ENCODE results near the gene MAEA. TPM values are rescaled to one million over a fixed set of nuclear protein-coding genes. Genes with fewer than 3 reads are reported as not detected.

Gene MAEA
- total and polyA plus RNA-seq, 2 experiments from 2014 or later: 49.8 to 99.0 TPM

DNA sequence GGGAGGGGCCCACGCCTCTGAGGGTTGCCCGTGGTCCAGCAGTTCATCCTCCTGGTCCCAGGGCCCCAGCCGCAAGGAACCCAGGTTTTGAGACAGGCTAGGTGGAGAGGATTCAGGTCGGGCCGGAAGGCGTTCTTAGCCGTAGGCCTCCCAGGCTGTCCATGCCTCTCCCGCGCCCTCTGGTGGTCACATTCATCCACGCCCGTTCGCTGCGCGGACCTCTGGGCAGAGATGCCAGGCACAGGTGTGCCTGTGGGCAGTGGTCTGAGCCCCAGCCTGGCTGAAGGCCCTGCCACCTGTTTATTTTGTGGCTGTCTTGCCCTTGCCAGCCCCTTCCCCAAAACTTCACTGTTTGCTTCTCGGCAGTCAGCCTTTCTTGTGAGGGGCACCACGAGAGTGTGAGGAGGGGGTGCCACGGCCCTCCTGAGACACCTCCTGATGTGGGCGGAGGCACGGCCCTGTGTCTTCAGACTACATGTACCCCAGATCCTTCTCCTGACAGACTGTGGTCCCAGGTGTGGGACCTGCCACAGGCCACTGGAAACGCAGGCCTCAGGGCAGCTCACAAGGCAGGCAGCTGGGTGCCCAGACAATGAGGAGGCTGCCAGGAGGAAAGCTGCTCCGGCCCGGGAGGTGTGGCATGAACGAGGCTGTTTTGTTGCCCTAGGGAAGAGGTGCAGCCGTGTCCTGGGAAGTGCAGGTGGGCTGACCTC, 62.3 kb downstream of the MAEA start:
- Mint-ChIP-seq H3K27me3 (ENCODE audit: insufficient read depth, low read depth, poor library complexity) (peaks cover 16% of the 10 kb centered on the region), H3K4me1 (peaks cover 13% of the 10 kb centered on the region), H3K27ac (no peak overlapping the region), H3K9me3 (no peaks in the 10 kb centered on the region), H3K36me3 (ENCODE audit: low read depth) (peaks cover 25% of the 10 kb centered on the region), H3K4me3 (no peak overlapping the region)
- H3K9me2 ChIP-seq (ENCODE audit: insufficient read depth): no peaks in the 10 kb centered on the region
- ATAC-seq (peak; percentile 51), DNase-seq (ENCODE audit: low spot score) (peak; percentile 96)
- H3K27me3 ChIP-seq (ENCODE audit: insufficient read depth): no peaks in the 10 kb centered on the region
- no peak overlapping the region for H3K4me2 ChIP-seq
- H3F3A ChIP-seq (replicated peaks; ENCODE audit: low read depth): no peaks in the 10 kb centered on the region; the same call in 1 of the 2 replicates
- H2AFZ ChIP-seq: no peak overlapping the region
- no peak overlapping the region for H3K4me3 ChIP-seq
- H3K4me1 ChIP-seq (ENCODE audit: insufficient read depth): peaks cover 8% of the 10 kb centered on the region
- H3K27ac ChIP-seq (ENCODE audit: low read depth): no peak overlapping the region
- no peaks in the 10 kb centered on the region for H3K36me3 ChIP-seq (ENCODE audit: insufficient read depth)
- no peaks in the 10 kb centered on the region; the same call in 1 of the 2 replicates for H3K79me2 ChIP-seq (replicated peaks; ENCODE audit: insufficient read depth)
- H4K20me1 ChIP-seq (replicated peaks; ENCODE audit: insufficient read depth): 0 out of 2 replicates have a peak, but pooled peaks cover 3% of the 10 kb centered on the region
- TF ChIP-seq ZNF114 (CRISPR knock-in tag; IDR thresholded peaks at IDR 0.05): no peak
- TF ChIP-seq, protein P1, sequence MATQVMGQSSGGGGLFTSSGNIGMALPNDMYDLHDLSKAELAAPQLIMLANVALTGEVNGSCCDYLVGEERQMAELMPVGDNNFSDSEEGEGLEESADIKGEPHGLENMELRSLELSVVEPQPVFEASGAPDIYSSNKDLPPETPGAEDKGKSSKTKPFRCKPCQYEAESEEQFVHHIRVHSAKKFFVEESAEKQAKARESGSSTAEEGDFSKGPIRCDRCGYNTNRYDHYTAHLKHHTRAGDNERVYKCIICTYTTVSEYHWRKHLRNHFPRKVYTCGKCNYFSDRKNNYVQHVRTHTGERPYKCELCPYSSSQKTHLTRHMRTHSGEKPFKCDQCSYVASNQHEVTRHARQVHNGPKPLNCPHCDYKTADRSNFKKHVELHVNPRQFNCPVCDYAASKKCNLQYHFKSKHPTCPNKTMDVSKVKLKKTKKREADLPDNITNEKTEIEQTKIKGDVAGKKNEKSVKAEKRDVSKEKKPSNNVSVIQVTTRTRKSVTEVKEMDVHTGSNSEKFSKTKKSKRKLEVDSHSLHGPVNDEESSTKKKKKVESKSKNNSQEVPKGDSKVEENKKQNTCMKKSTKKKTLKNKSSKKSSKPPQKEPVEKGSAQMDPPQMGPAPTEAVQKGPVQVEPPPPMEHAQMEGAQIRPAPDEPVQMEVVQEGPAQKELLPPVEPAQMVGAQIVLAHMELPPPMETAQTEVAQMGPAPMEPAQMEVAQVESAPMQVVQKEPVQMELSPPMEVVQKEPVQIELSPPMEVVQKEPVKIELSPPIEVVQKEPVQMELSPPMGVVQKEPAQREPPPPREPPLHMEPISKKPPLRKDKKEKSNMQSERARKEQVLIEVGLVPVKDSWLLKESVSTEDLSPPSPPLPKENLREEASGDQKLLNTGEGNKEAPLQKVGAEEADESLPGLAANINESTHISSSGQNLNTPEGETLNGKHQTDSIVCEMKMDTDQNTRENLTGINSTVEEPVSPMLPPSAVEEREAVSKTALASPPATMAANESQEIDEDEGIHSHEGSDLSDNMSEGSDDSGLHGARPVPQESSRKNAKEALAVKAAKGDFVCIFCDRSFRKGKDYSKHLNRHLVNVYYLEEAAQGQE (IDR thresholded peaks at IDR 0.05; ENCODE audit: unreplicated experiment): no peak
- TF ChIP-seq ZNF331 (CRISPR knock-in tag; IDR thresholded peaks at IDR 0.05; ENCODE audit: low read depth): no peak
- TF ChIP-seq JUNB (IDR thresholded peaks at IDR 0.05; ENCODE audit: unreplicated experiment): no peak
- no peak for TF ChIP-seq EZH2phosphoT487 (IDR thresholded peaks at IDR 0.05; ENCODE audit: unreplicated experiment)
- TF ChIP-seq EZH2 (IDR thresholded peaks at IDR 0.05; ENCODE audit: low read depth, unreplicated experiment): no peak
- no peak for TF ChIP-seq STAT1 (IDR thresholded peaks at IDR 0.05; ENCODE audit: unreplicated experiment)
- TF ChIP-seq, protein P2, sequence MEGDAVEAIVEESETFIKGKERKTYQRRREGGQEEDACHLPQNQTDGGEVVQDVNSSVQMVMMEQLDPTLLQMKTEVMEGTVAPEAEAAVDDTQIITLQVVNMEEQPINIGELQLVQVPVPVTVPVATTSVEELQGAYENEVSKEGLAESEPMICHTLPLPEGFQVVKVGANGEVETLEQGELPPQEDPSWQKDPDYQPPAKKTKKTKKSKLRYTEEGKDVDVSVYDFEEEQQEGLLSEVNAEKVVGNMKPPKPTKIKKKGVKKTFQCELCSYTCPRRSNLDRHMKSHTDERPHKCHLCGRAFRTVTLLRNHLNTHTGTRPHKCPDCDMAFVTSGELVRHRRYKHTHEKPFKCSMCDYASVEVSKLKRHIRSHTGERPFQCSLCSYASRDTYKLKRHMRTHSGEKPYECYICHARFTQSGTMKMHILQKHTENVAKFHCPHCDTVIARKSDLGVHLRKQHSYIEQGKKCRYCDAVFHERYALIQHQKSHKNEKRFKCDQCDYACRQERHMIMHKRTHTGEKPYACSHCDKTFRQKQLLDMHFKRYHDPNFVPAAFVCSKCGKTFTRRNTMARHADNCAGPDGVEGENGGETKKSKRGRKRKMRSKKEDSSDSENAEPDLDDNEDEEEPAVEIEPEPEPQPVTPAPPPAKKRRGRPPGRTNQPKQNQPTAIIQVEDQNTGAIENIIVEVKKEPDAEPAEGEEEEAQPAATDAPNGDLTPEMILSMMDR (conservative IDR thresholded peaks at IDR 0.05; ENCODE audit: low read depth in 2 of 2): peak; percentile 81 to 96

DNA sequence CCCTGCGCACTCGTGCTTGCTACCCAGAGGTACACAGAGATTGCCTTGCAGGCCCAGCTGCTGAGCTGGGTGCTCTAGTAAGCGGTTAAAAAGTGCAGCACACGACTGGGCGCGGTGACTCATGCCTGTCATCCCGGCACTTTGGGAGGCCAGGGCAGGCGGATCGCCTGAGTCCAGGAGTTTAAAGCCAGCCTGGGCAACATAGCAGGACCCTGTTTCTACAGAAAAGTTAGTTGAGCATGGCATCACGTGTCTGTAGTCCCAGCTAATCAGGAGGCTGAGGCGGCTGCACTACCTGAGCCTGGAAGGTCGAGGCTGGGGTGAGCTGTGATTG, 62.8 kb downstream of the MAEA start:
- Histone ChIP-seq H3K36me3 (ENCODE audit: insufficient read depth) (no peaks in the 10 kb centered on the region), H3F3A (replicated peaks; ENCODE audit: low read depth) (no peaks in the 10 kb centered on the region; the same call in 1 of the 2 replicates), H4K20me1 (replicated peaks; ENCODE audit: insufficient read depth) (0 out of 2 replicates have a peak, but pooled peaks cover 3% of the 10 kb centered on the region), H3K27ac (ENCODE audit: low read depth) (no peak overlapping the region), H3K79me2 (replicated peaks; ENCODE audit: insufficient read depth) (no peaks in the 10 kb centered on the region; the same call in 1 of the 2 replicates), H3K4me1 (ENCODE audit: insufficient read depth) (peaks cover 8% of the 10 kb centered on the region), H2AFZ (no peak overlapping the region), H3K27me3 (ENCODE audit: insufficient read depth) (no peaks in the 10 kb centered on the region), H3K4me2 (no peak overlapping the region), H3K4me3 (no peak overlapping the region), H3K9me2 (ENCODE audit: insufficient read depth) (no peaks in the 10 kb centered on the region)
- Mint-ChIP-seq H3K27ac (no peak overlapping the region), H3K4me1 (peaks cover 13% of the 10 kb centered on the region), H3K4me3 (no peak overlapping the region), H3K9me3 (no peaks in the 10 kb centered on the region), H3K27me3 (ENCODE audit: insufficient read depth, low read depth, poor library complexity) (peaks cover 14% of the 10 kb centered on the region), H3K36me3 (ENCODE audit: low read depth) (peaks cover 25% of the 10 kb centered on the region)
- no peak for ATAC-seq
- no peak for DNase-seq (ENCODE audit: low spot score)
- TF ChIP-seq, protein P3, sequence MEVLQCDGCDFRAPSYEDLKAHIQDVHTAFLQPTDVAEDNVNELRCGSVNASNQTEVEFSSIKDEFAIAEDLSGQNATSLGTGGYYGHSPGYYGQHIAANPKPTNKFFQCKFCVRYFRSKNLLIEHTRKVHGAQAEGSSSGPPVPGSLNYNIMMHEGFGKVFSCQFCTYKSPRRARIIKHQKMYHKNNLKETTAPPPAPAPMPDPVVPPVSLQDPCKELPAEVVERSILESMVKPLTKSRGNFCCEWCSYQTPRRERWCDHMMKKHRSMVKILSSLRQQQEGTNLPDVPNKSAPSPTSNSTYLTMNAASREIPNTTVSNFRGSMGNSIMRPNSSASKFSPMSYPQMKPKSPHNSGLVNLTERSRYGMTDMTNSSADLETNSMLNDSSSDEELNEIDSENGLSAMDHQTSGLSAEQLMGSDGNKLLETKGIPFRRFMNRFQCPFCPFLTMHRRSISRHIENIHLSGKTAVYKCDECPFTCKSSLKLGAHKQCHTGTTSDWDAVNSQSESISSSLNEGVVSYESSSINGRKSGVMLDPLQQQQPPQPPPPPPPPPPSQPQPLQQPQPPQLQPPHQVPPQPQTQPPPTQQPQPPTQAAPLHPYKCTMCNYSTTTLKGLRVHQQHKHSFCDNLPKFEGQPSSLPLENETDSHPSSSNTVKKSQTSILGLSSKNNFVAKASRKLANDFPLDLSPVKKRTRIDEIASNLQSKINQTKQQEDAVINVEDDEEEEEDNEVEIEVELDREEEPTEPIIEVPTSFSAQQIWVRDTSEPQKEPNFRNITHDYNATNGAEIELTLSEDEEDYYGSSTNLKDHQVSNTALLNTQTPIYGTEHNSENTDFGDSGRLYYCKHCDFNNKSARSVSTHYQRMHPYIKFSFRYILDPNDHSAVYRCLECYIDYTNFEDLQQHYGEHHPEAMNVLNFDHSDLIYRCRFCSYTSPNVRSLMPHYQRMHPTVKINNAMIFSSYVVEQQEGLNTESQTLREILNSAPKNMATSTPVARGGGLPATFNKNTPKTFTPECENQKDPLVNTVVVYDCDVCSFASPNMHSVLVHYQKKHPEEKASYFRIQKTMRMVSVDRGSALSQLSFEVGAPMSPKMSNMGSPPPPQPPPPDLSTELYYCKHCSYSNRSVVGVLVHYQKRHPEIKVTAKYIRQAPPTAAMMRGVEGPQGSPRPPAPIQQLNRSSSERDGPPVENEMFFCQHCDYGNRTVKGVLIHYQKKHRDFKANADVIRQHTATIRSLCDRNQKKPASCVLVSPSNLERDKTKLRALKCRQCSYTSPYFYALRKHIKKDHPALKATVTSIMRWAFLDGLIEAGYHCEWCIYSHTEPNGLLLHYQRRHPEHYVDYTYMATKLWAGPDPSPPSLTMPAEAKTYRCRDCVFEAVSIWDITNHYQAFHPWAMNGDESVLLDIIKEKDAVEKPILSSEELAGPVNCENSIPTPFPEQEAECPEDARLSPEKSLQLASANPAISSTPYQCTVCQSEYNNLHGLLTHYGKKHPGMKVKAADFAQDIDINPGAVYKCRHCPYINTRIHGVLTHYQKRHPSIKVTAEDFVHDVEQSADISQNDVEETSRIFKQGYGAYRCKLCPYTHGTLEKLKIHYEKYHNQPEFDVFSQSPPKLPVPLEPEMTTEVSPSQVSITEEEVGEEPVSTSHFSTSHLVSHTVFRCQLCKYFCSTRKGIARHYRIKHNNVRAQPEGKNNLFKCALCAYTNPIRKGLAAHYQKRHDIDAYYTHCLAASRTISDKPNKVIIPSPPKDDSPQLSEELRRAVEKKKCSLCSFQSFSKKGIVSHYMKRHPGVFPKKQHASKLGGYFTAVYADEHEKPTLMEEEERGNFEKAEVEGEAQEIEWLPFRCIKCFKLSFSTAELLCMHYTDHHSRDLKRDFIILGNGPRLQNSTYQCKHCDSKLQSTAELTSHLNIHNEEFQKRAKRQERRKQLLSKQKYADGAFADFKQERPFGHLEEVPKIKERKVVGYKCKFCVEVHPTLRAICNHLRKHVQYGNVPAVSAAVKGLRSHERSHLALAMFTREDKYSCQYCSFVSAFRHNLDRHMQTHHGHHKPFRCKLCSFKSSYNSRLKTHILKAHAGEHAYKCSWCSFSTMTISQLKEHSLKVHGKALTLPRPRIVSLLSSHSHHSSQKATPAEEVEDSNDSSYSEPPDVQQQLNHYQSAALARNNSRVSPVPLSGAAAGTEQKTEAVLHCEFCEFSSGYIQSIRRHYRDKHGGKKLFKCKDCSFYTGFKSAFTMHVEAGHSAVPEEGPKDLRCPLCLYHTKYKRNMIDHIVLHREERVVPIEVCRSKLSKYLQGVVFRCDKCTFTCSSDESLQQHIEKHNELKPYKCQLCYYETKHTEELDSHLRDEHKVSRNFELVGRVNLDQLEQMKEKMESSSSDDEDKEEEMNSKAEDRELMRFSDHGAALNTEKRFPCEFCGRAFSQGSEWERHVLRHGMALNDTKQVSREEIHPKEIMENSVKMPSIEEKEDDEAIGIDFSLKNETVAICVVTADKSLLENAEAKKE (CRISPR knock-in tag; IDR thresholded peaks at IDR 0.05): no peak
- TF ChIP-seq JUNB (IDR thresholded peaks at IDR 0.05; ENCODE audit: unreplicated experiment): no peak
- TF ChIP-seq EZH2 (IDR thresholded peaks at IDR 0.05; ENCODE audit: low read depth, unreplicated experiment): no peak
